ENCODE measurements around the gene HRH1.

Gene HRH1

DNA sequence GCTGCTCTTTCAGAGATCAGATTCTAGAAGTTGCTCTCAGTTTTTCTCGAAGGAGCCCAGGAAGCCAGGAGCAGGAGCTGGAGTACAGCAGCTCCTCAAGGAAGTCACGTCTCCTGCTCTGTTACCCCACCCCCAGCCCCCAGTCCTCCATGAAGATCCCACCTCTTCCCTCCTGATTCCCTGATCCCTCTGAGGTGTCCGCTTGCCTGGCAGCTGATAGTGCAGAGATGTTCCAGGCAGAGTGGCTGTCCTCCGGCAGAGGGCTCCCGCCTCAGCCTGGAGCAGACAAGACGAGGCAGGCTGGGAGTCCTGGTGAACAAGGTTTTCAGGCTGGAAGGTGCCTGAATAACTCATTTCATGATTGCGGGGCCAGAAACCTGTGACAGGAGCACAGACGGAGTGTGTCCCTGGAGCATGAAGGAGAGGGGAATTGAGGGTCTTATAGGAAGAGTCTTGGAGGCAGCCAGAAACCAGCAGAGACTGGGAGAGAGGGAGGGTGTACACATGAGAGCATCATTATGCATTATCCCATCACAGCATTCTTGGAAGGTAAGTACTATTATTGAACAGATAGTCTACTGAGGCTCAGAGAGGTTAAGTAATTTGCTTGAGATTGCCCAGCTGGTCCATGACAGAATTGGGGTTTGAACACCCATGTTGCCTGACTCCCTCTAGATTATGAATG, 1.2 kb downstream of the HRH1 start:
- peak overlapping the region in 1 of 2 donors; percentile 92 for H3K27ac ChIP-seq
- peak overlapping the region; percentile 87 for H3K4me3 ChIP-seq
- TF ChIP-seq, protein P1, sequence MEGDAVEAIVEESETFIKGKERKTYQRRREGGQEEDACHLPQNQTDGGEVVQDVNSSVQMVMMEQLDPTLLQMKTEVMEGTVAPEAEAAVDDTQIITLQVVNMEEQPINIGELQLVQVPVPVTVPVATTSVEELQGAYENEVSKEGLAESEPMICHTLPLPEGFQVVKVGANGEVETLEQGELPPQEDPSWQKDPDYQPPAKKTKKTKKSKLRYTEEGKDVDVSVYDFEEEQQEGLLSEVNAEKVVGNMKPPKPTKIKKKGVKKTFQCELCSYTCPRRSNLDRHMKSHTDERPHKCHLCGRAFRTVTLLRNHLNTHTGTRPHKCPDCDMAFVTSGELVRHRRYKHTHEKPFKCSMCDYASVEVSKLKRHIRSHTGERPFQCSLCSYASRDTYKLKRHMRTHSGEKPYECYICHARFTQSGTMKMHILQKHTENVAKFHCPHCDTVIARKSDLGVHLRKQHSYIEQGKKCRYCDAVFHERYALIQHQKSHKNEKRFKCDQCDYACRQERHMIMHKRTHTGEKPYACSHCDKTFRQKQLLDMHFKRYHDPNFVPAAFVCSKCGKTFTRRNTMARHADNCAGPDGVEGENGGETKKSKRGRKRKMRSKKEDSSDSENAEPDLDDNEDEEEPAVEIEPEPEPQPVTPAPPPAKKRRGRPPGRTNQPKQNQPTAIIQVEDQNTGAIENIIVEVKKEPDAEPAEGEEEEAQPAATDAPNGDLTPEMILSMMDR (IDR thresholded peaks at IDR 0.05): peak; percentile 77
- peak; percentile 87 for DNase-seq (ENCODE audit: low spot score)

DNA sequence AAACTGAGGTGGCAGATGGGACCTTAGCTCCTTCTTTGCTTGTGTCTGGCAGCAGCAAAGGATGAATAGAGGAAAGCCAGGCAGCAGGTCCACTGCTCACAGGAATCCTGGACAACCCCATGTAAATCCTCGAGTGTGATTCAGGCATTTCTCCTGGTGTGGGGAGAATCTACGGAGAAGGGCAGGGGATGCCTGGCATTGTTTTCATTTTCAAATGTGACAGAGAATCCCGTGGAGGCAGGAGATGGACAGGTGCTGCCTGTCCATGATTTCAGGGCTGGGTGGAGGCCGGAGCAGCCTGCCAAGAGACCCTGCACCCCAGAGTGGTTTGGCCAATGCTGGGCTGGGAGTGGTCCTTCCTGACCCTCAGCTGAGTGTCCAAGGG, 1.7 kb downstream of the HRH1 start:
- DNase-seq (ENCODE audit: low spot score): no peak
- H3K27ac ChIP-seq: peak overlapping the region in 1 of 2 donors; percentile 92
- TF ChIP-seq, protein P1 (IDR thresholded peaks at IDR 0.05): no peak
- H3K4me3 ChIP-seq: peak overlapping the region; percentile 87

DNA sequence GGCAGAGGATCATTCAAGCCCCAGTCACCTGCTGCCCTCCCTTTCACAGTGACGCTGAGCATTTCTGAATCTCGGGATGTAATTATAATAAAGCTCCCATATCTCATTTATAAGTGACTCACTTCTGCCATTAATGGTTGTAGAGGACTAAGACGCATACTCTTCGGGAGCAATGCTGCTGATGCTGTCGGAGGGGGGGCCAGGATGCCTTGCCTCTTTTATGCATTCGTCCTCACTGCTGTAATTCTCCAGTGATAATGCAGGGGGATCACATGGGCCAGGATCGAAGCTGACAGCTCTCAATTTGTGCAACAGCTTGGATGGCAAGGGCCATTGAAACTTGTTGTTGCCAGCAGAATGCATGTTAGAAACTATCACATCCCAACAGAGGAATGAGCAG, 3.1 kb downstream of the HRH1 start:
- H3K27ac ChIP-seq: no peak overlapping the region
- TF ChIP-seq, protein P1 (IDR thresholded peaks at IDR 0.05): no peak
- no peak for DNase-seq (ENCODE audit: low spot score)
- no peak overlapping the region for H3K4me3 ChIP-seq

DNA sequence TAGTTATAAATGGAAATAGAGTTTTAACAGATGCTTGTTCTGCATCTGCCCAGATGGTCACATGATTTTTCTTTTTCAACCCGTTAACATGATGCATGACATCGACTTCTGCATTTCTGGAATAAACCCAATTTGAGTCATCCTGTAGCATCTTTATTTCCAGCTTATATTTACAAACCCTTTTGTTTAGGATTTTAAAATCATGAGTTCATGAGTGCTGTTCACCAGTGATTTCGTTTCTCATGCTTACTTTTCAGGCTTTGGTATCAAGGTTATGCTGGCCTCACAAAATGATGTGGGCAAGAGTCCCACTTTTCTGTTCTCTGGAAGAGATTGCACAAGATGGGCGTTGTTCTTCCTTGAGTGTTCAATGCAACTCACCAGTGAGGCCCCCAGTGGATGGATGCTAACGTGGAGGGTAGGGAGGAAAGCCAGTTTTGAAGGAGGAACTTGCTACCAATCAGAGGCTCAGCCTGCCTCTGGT, 5.2 kb downstream of the HRH1 start:
- H3K27ac ChIP-seq: peak overlapping the region; percentile 57 to 73
- DNase-seq (ENCODE audit: low spot score): no peak
- H3K4me3 ChIP-seq: peak overlapping the region; percentile 7
- TF ChIP-seq, protein P1 (IDR thresholded peaks at IDR 0.05): no peak

DNA sequence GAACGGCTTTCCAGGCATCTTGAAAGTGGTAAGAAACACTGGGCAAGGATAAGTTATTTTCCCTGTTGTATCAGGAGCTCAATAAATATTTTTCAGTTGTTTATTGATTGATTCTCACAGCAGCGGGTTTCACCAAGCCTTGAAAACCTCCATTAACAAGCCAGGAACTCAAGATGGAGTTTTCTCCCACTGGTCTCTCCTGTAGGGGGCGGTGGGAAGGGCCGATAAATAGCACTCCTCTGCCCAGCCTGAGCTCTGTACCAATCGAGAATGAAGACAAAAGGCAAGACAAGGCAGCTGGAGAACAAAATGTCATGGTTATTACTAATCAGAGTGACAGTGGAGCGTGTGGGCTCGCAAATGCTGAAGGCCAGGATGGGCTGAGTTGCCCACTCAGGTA, 7.4 kb downstream of the HRH1 start:
- H3K4me3 ChIP-seq: no peak overlapping the region
- TF ChIP-seq, protein P1 (IDR thresholded peaks at IDR 0.05): no peak
- H3K27ac ChIP-seq: no peak overlapping the region
- no peak for DNase-seq (ENCODE audit: low spot score)

DNA sequence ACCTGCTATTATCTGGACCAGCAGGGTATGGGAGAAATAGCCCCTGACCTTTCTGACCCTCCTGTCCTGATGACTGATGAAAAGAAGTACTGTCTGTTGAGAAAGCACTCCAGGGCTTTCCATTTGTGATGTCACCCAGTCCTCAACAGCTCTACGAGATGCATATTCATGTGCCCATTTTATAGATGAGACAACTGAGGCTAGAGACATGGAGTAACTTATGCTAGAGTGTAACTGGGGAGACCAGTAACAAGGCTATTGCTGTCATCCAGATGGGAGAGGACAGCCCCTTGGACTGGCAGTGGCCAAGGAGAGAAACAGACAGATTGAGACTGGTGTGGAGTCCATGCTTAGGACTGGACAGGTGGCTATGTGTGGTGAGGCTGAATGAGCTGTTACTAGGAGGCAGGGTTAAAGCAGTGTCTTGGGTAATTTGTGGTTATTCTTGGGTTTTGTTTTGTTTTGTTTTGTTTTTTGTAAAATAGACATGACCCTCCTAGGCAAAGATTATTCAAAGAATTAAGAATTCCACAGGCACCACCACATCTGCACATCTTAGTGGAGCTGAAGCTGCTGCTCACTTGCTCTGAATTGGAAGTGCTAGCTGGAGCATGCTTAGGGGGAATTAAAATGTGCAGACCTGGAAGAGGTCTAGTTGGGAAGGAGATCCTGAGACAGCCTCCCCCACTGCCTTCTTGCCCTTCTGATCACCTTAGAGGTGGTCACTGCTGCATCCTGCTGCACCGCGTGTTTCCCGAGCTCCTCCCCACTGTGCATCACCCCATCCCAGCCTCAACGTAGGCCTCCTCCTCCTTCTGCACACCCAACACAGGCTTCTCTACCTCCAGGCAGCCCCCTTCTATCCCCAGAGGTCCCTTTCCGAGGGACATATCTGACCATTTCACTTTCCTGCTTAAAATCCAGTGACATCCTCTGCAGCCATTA, 8.4 kb downstream of the HRH1 start:
- no peak overlapping the region for H3K4me3 ChIP-seq
- DNase-seq (ENCODE audit: low spot score): no peak
- TF ChIP-seq, protein P1 (IDR thresholded peaks at IDR 0.05): no peak
- H3K27ac ChIP-seq: no peak overlapping the region
